Ovary (tissue), 9 donors: ENCODE data around the gene ARHGAP27. TPM values are rescaled to one million over a fixed set of nuclear protein-coding genes. Genes with fewer than 3 reads are reported as not detected.

Experiments used
- DNase-seq, 5 donors: peaks; one replicate each; pipeline ENCODE4 v3.0.0-alpha.2; 2019 to 2020
- H3K27ac ChIP-seq, 2 donors: fragments of 200-600 bp; one replicate each; pipeline versions ENCODE4 v1.5.1 to v1.8.0; 2019 to 2022
- H3K27me3 ChIP-seq: fragments of 200-600 bp; one replicate; pipeline ENCODE4 v1.8.0; 2022
- H3K36me3 ChIP-seq: fragments of 200-600 bp; sonication (generic); one replicate; pipeline ENCODE4 v1.5.1; 2019
- H3K4me1 ChIP-seq: one replicate; pipeline ENCODE4 v1.8.1; 2013; ENCODE audit warnings: mild to moderate bottlenecking, moderate library complexity; ENCODE audit not compliant: insufficient read depth
- H3K4me3 ChIP-seq: fragments of 200-600 bp; sonication (generic); one replicate; pipeline ENCODE4 v1.5.1; 2017
- H3K9me3 ChIP-seq, 2 donors: fragments of 200-600 bp in 1 of 2; sonication (generic) in 1 of 2; one replicate each; pipeline versions ENCODE4 v1.5.1 to v1.8.1; 2013 to 2019; ENCODE audit warnings: mild to moderate bottlenecking in 1 of 2, moderate library complexity in 1 of 2
- EP300 ChIP-seq: sonication (generic); formaldehyde crosslinking; IDR thresholded peaks from one replicate; pipeline ENCODE4 v1.6.1; 2017; ENCODE audit warnings: antibody characterized with exemption
- POLR2A ChIP-seq: fragments of 450-650 bp; IDR thresholded peaks from one replicate; pipeline ENCODE4 v1.6.1; 2017; ENCODE audit warnings: antibody characterized with exemption, mild to moderate bottlenecking, moderate library complexity
- WGBS, 3 donors: extraction: QIAGEN DNeasy Blood & Tissue Kit in 1 of 3; methylation state at CpG; one replicate each; pipeline versions ENCODE4 v1.1.5 to v1.1.7; 2013 to 2017; 5-methylcytosine and 5-hydroxymethylcytosine counted together
- intact Hi-C, 4 donors: fragments of 100-400 bp; cut with DNase I; formaldehyde crosslinking; loops; one replicate each; pipeline versions ENCODE4 v1.11.0 to v1.15.1; 2022 to 2023
- polyA plus RNA-seq, 2 donors: library from polyadenylated mRNA; stranded (reverse); fragments of 200-250 nt in 1 of 2; fragments of 350-450 nt in 1 of 2; fragmentation: Illumina TruSeq in 1 of 2; extraction: RNeasy Lipid Tissue Mini Kit (QIAGEN cat#74804) in 1 of 2; gene quantifications; one replicate each; pipeline ENCODE4 v1.2.3, GENCODE V29; 2013 to 2014
- total RNA-seq, 7 donors: library from RNA; depleted of rRNA in 2 of 7; stranded (reverse); fragments of >200 nt in 2 of 7; fragmentation: NEBNext Ultra II Directional in 3 of 7; extraction: Animal tissue kit (Norgen Biotek cat#: 25700) in 3 of 7; gene quantifications; one replicate each; pipeline versions ENCODE4 v1.1.0 to v1.2.4, GENCODE V29; 2016 to 2023
- TF ChIP-seq, protein P1 (sequence below), 3 donors: fragments of 450-650 bp in 2 of 3; fragments of 200-600 bp in 1 of 3; IDR thresholded peaks; one replicate each; pipeline versions ENCODE4 v1.5.1 to v1.8.0; 2016 to 2022; ENCODE audit warnings: antibody characterized with exemption in 3 of 3, mild to moderate bottlenecking in 1 of 3
- donor health status: DM: no; HTN: no; CAD: no; lungs with moderate emphysema.
- donor health status: DM: no; HTN: no; CAD: no.
- donor health status: Bipolar disorder and iron deficiency.
- donor health status: DM: yes; HTN: yes; CAD: no.
- donor health status: DM: no; HTN: no; CAD: no.
- donor health status: DM: yes; HTN: yes; CAD: no.

ARHGAP27 gene
- total and polyA plus RNA-seq, 9 donors, result 3.7 to 41.7 (median 8.7) TPM

DNA sequence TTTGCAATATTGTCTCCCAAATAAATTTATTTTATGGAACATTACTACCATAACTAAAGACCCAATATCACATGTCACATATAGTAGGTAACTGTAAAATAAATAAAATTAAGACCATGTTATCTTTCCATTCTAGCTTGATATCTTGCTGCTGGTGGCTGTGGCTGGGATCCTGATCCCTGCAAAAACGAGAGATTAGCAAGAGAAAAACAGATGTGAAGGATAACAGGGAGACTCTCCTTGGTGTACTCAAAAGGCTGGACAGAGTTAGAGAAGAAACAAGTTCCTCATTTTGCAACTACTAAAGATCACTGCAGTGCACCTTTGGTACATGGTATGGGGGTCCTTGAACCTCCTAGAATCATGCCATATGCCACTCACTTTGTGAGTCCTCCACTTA is 49.7 kb downstream of the ARHGAP27 start:
- no peaks in the 10 kb centered on the region for H3K9me3 ChIP-seq
- WGBS, 3 donors, result 44 to 55% (median 50%) methylated on average over 1 of the region's 1 CpG
- DNase-seq, result no peak
- no peaks in the 10 kb centered on the region for H3K27me3 ChIP-seq
- TF ChIP-seq EP300 (no peak), POLR2A (no peak)
- TF ChIP-seq, protein P1, sequence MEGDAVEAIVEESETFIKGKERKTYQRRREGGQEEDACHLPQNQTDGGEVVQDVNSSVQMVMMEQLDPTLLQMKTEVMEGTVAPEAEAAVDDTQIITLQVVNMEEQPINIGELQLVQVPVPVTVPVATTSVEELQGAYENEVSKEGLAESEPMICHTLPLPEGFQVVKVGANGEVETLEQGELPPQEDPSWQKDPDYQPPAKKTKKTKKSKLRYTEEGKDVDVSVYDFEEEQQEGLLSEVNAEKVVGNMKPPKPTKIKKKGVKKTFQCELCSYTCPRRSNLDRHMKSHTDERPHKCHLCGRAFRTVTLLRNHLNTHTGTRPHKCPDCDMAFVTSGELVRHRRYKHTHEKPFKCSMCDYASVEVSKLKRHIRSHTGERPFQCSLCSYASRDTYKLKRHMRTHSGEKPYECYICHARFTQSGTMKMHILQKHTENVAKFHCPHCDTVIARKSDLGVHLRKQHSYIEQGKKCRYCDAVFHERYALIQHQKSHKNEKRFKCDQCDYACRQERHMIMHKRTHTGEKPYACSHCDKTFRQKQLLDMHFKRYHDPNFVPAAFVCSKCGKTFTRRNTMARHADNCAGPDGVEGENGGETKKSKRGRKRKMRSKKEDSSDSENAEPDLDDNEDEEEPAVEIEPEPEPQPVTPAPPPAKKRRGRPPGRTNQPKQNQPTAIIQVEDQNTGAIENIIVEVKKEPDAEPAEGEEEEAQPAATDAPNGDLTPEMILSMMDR (IDR thresholded peaks at IDR 0.05), result no peak
- no peaks in the 10 kb centered on the region for H3K4me1 ChIP-seq
- no peak overlapping the region for H3K27ac ChIP-seq
- H3K4me3 ChIP-seq, result no peak overlapping the region
- intact Hi-C loops, result loop anchor here in 1 of 4 donors (5.0 to 10.0 kb wide), 2 partner anchors 108 to 146 kb away; no protein-coding TSS in a partner anchor
- no peaks in the 10 kb centered on the region for H3K36me3 ChIP-seq

- Histone ChIP-seq H3K4me1 (no peaks in the 10 kb centered on the region), H3K9me3 (no peaks in the 10 kb centered on the region), H3K36me3 (no peaks in the 10 kb centered on the region), H3K4me3 (no peak overlapping the region), H3K27me3 (no peaks in the 10 kb centered on the region), H3K27ac (no peak overlapping the region)
- no peak for TF ChIP-seq EP300
- TF ChIP-seq POLR2A, result no peak
- TF ChIP-seq, protein P1 (IDR thresholded peaks at IDR 0.05), result no peak
- intact Hi-C loops, result loop anchor here in 1 of 4 donors (5.0 to 10.0 kb wide), 2 partner anchors 107 to 145 kb away; no protein-coding TSS in a partner anchor
- WGBS, 3 donors, result 48 to 54% (median 51%) methylated on average over 3 of the region's 3 CpGs
- no peak for DNase-seq
Observed at GRCh38 chr17:45382226-45382625, 50.4 kb downstream of the ARHGAP27 start.

DNA sequence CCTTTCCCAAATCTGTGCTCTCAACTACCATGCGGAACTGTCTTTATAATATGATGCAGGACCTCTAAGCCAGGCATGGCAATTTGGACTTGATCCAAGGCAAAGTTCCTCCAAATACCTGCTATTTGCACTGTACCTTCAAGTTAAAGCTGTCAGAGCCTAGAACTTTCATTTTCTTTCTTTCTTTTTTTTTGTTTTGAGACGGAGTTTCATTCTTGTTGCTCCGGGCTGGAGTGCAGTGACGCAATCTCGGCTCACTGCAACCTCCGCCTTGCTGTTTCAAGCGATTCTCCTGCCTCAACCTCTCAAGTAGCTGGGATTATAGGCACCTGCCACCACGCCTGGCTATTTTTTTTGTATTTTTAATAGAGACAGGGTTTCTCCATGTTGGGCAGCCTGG is 51.7 kb downstream of the ARHGAP27 start:
- Histone ChIP-seq H3K27ac (no peak overlapping the region), H3K27me3 (no peaks in the 10 kb centered on the region), H3K4me1 (no peaks in the 10 kb centered on the region), H3K9me3 (no peaks in the 10 kb centered on the region), H3K4me3 (no peak overlapping the region), H3K36me3 (no peaks in the 10 kb centered on the region)
- WGBS, 3 donors, result 56 to 66% (median 57%) methylated on average over 8 of the region's 8 CpGs
- intact Hi-C loops, result loop anchor here in 1 of 4 donors (5.0 to 10.0 kb wide), 2 partner anchors 106 to 144 kb away; no protein-coding TSS in a partner anchor
- no peak for TF ChIP-seq EP300
- TF ChIP-seq, protein P1 (IDR thresholded peaks at IDR 0.05), result no peak
- TF ChIP-seq POLR2A, result no peak
- no peak for DNase-seq

- TF ChIP-seq EP300, result no peak
- TF ChIP-seq POLR2A, result no peak
- TF ChIP-seq, protein P1 (IDR thresholded peaks at IDR 0.05), result no peak
- intact Hi-C loops, result loop anchor here in 1 of 4 donors (5.0 to 10.0 kb wide), 2 partner anchors 105 to 143 kb away; no protein-coding TSS in a partner anchor
- H3K4me1 ChIP-seq, result no peaks in the 10 kb centered on the region
- H3K9me3 ChIP-seq, result no peaks in the 10 kb centered on the region
- H3K27me3 ChIP-seq, result no peaks in the 10 kb centered on the region
- WGBS, 3 donors, result 71 to 83% (median 83%) methylated on average over 13 of the region's 13 CpGs
- H3K27ac ChIP-seq, result no peak overlapping the region
- no peaks in the 10 kb centered on the region for H3K36me3 ChIP-seq
- no peak overlapping the region for H3K4me3 ChIP-seq
- DNase-seq, result no peak
Observed at GRCh38 chr17:45380046-45380765, 52.5 kb downstream of the ARHGAP27 start.
